HG03064 (cell line): Measurements from ENCODE around the gene OR11H6.
"Not testable (repeated sequence)": the region's sequence is repeated elsewhere in the genome, so short reads cannot be mapped to it uniquely, and the experiment has no call there.

Experiments
- ATAC-seq: cut with Tn5 transposase; IDR thresholded peaks from one replicate; pipeline ENCODE4 v1.9.1; 2021; ENCODE audit warnings: low read depth; ENCODE audit not compliant: unreplicated experiment

The OR11H6 gene

DNA sequence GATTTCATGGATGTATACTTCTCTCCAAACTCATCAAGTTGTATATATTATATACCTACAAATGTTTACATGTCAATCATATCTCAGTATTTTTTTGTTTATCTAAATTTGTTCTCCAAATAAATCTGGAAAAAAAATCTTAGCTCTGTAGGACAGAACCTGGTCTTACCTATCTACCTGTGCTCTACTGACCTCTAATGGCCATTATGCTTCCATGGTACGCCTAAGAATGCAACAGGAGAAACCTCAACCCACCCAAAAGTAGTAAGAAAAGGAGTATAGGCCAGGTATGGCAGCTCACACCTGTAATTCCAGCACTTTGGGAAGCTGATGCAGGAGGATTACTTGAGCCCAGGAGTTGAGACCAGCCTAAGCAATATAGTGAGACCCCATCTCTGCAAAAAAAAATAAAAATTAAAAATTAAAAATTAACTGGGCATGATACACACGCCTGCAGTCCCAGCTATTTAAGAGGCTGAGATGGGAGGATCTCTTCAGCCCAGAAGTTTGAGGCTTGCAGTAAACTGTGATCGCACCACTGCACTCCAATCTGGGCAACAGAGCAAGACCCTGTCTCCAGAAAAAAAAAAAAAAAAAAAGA, 24.2 kb downstream of the OR11H6 start:
- ATAC-seq: no peak

DNA sequence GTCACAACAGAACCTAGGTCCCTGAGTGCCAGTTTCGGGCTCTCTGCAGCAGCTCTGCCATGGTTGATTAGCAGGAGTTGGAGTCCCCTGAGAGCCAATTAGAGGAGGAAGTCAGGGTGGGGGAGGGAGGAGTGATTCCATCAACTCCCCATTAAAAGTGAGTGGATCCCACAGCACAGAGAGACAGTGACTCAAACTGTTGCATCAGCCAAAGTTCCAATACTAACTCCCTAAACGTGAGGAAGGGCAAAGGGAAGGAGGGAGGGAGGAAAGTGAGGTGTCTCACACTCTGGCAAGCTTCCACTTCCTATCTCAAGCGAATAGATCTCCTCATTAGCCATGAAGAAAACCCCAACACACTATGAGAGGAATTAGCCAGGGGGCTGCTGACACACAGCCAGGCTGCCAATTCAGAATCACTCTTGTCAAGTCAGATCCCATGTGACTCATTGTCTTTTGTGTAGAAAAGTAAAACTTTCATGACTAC, 39.2 kb downstream of the OR11H6 start:
- ATAC-seq: no peak

DNA sequence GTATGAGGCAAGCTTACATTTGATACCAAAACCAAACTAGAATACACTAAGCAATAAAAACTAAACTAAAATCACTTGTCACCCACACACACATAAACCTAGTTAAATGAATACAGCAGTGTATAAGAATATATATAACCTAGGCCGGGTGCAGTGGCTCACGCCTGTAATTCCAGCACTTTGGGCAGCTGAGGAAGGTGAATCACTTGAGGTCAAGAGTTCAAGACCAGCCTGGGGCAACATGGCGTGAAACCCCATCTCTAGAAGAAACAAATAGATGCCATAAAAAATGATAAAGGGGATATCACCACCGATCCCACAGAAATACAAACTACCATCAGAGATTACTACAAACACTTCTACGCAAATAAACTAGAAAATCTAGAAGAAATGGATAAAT, 40.9 kb downstream of the OR11H6 start:
- not testable (repeated sequence) for ATAC-seq

DNA sequence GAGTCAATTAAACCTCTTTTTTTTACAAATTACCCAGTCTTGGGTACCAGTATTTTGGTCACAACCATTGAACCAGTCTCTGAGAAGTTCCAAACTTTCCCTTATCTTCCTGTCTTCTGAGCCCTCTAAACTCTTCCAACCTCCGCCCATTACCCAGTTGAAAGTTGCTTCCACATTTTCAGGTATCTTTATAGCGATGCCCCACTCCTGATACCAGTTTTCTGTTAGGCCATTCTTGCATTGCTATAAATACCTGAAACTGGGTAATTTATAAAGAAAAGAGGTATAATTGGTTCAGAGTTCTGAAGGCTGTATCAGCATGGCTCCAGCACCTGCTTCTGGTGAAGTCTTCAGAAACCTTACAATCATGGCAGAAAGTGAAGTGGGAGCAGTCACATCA, 50.6 kb downstream of the OR11H6 start:
- no peak for ATAC-seq
